Cardiac septum (tissue), 1 donor: Measurements from ENCODE around the gene C2CD5. TPM values are rescaled to one million over a fixed set of nuclear protein-coding genes. Genes with fewer than 3 reads are reported as not detected.
"Not testable (repeated sequence)": the region's sequence is repeated elsewhere in the genome, so short reads cannot be mapped to it uniquely, and the experiment has no call there.

Source experiments
- DNase-seq: peaks from one replicate; pipeline ENCODE4 v3.0.0-alpha.2; 2020; ENCODE audit warnings: low spot score
- intact Hi-C: fragments of 100-400 bp; cut with DNase I; formaldehyde crosslinking; loops from one replicate; pipeline ENCODE4 v1.14.0; 2022
- long read RNA-seq: library from polyadenylated mRNA; unstranded; transcript quantifications from one replicate; pipeline ENCODE4 v2.0.0, GENCODE V29; 2021
- total RNA-seq: library from RNA; stranded (reverse); fragmentation: NEBNext Ultra II Directional; extraction: Animal tissue kit (Norgen Biotek cat#: 25700); gene quantifications from one replicate; pipeline ENCODE4 v1.2.1, GENCODE V29; 2021
- donor health status: DM: no; HTN: no; CAD: no.

Gene C2CD5
- 18.2 TPM for total RNA-seq
- long read RNA-seq, full-length matches to known transcripts, result 1 of 6 reads
- long read RNA-seq, partial matches to known transcripts, result 1 of 6 reads
- long read RNA-seq, other reads (novel, unspliced or antisense), result 4 of 6 reads

GRCh38 chr12:22544038-22544979 lies at the start of gene C2CD5:
C2CD5 (minus strand) TSS chr12:22544542; CDS start chr12:22544150, 392 bp downstream.
- intact Hi-C loops, result loop anchor here (1.0 kb wide), 1 partner anchor 81 kb away; the partner anchor contains the start of gene ETNK1
- DNase-seq, result peak; percentile 97

GRCh38 chr12:22593864-22594263 lies 49.5 kb upstream of the C2CD5 start:
- intact Hi-C loops, result no loop called here
- no peak for DNase-seq

- intact Hi-C loops, result no loop called here
- no peak for DNase-seq
These were observed 44.5 kb upstream of the C2CD5 start for GRCh38 chr12:22588817-22589216.

GRCh38 chr12:22578328-22578727 lies 34.0 kb upstream of the C2CD5 start:
- no peak for DNase-seq
- intact Hi-C loops, result no loop called here

GRCh38 chr12:22577667-22578066 lies 33.3 kb upstream of the C2CD5 start:
- intact Hi-C loops, result no loop called here
- no peak for DNase-seq

- intact Hi-C loops, result no loop called here
These were observed 32.1 kb upstream of the C2CD5 start for GRCh38 chr12:22576473-22576872.

GRCh38 chr12:22576065-22576464 lies 31.7 kb upstream of the C2CD5 start:
- intact Hi-C loops, result no loop called here

More at GRCh38 chr12:22576473-22576872, 32.1 kb upstream of the C2CD5 start:
- no peak for DNase-seq

GRCh38 chr12:22574921-22575320 lies 30.6 kb upstream of the C2CD5 start:
- DNase-seq, result no peak
- intact Hi-C loops, result no loop called here

More at GRCh38 chr12:22576065-22576464, 31.7 kb upstream of the C2CD5 start:
- DNase-seq, result no peak

- intact Hi-C loops, result no loop called here
- no peak for DNase-seq
These were observed 28.8 kb upstream of the C2CD5 start for GRCh38 chr12:22573181-22573580.

- no peak for DNase-seq
- intact Hi-C loops, result no loop called here
These were observed 24.9 kb upstream of the C2CD5 start for GRCh38 chr12:22569253-22569652.

- intact Hi-C loops, result no loop called here
- DNase-seq, result no peak
These were observed 18.0 kb upstream of the C2CD5 start for GRCh38 chr12:22562036-22563028.

GRCh38 chr12:22554750-22555149 lies 10.4 kb upstream of the C2CD5 start:
- intact Hi-C loops, result not testable (repeated sequence)

GRCh38 chr12:22551624-22552023 lies 7.3 kb upstream of the C2CD5 start:
- intact Hi-C loops, result no loop called here
- DNase-seq, result no peak

More at GRCh38 chr12:22554750-22555149, 10.4 kb upstream of the C2CD5 start:
- not testable (repeated sequence) for DNase-seq

- no peak for DNase-seq
- intact Hi-C loops, result no loop called here
These were observed 913 bp upstream of the C2CD5 start for GRCh38 chr12:22545255-22545654.

- peak; percentile 82 for DNase-seq
- intact Hi-C loops, result loop anchor here (1.0 kb wide), 1 partner anchor 82 kb away; the partner anchor contains the start of gene ETNK1
These were observed 900 bp downstream of the C2CD5 start for GRCh38 chr12:22543246-22544037.

- intact Hi-C loops, result no loop called here
- no peak for DNase-seq
These were observed 2.7 kb downstream of the C2CD5 start for GRCh38 chr12:22541496-22542155.

GRCh38 chr12:22539055-22539454 lies 5.3 kb downstream of the C2CD5 start:
- no peak for DNase-seq
- intact Hi-C loops, result no loop called here

GRCh38 chr12:22538311-22538710 lies 6.0 kb downstream of the C2CD5 start:
- intact Hi-C loops, result no loop called here
- no peak for DNase-seq
